A549 (cell line): ENCODE results near the gene MMUT. TPM values are rescaled to one million over a fixed set of nuclear protein-coding genes. Genes with fewer than 3 reads are reported as not detected.
"Not testable (repeated sequence)": the region's sequence is repeated elsewhere in the genome, so short reads cannot be mapped to it uniquely, and the experiment has no call there.

Source experiments
- ATAC-seq, 2 experiments: fragments of 200-7000 bp in 1 of 2; fragments of >200 bp in 1 of 2; cut with Nextera tagmentation in 1 of 2; cut with Tn5 transposase in 1 of 2; 3 replicates each; pipeline versions ENCODE4 v1.8.0 to v1.9.1; 2018 to 2020; ENCODE audit warnings: mild to moderate bottlenecking in 1 of 2, moderate library complexity in 1 of 2
- CTCF ChIA-PET: fragments of 300-600 bp; sonication (Branson Sonifier 250); formaldehyde crosslinking; extraction: SDS; loops from one replicate; lab custom pipeline; 2021; ENCODE audit warnings: antibody characterized with exemption, inconsistent platforms; lab: Yijun Ruan, JAX
- POLR2A ChIA-PET: fragments of 350-600 bp; formaldehyde crosslinking; extraction: SDS; loops from one replicate; lab custom pipeline; 2021; ENCODE audit warnings: antibody characterized with exemption, inconsistent platforms; lab: Yijun Ruan, JAX
- DNase-seq, 2 experiments: peaks; one replicate each; pipeline versions ENCODE4 v3.0.0 to v3.0.0-alpha.2; 2011 to 2016; ENCODE audit warnings: low read depth in 1 of 2, low spot score in 1 of 2
- FAIRE-seq: peaks from 2 replicates; lab custom pipeline; 2011; peaks lifted over from hg19 to GRCh38; lab: Jason Lieb, UNC
- H3K27ac ChIP-seq, 2 experiments: fragments of >200 bp; sonication (Bioruptor Twin); formaldehyde crosslinking; 3 replicates each; pipeline ENCODE4 v1.5.1; 2016 to 2017
- H3K4me1 ChIP-seq: fragments of >200 bp; sonication (Bioruptor Twin); formaldehyde crosslinking; 3 replicates; pipeline ENCODE4 v1.6.1; 2016
- H3K4me2 ChIP-seq: fragments of >200 bp; sonication (Bioruptor Twin); formaldehyde crosslinking; 3 replicates; pipeline ENCODE4 v1.6.1; 2016
- H3K4me3 ChIP-seq: fragments of >200 bp; sonication (Bioruptor Twin); formaldehyde crosslinking; 3 replicates; pipeline ENCODE4 v1.5.1; 2016
- H3K9me3 ChIP-seq: fragments of >200 bp; sonication (Bioruptor Twin); formaldehyde crosslinking; 3 replicates; pipeline ENCODE4 v1.6.1; 2016
- BCL3 ChIP-seq: fragments of >200 bp; sonication (Bioruptor Twin); formaldehyde crosslinking; IDR thresholded peaks from 3 replicates; pipeline ENCODE4 v1.6.1; 2016
- CHD4 ChIP-seq: fragments of 200-600 bp; sonication (generic); IDR thresholded peaks from 2 replicates; pipeline ENCODE4 v1.6.1; 2016; ENCODE audit warnings: antibody characterized with exemption, mild to moderate bottlenecking, borderline replicate concordance
- EHF ChIP-seq: fragments of 250-450 bp; sonication (Bioruptor Pico); IDR thresholded peaks from 2 replicates; pipeline ENCODE4 v1.5.0; 2020; ENCODE audit warnings: mild to moderate bottlenecking
- ELK1 ChIP-seq: fragments of 150-350 bp; IDR thresholded peaks from 2 replicates; pipeline ENCODE4 v1.6.1; 2014; ENCODE audit warnings: low read depth, mild to moderate bottlenecking, low read length
- ESRRA ChIP-seq: fragments of 150-350 bp; IDR thresholded peaks from 2 replicates; pipeline ENCODE4 v1.6.1; 2014; ENCODE audit warnings: mild to moderate bottlenecking, low read length, borderline replicate concordance
- FOSL2 ChIP-seq, 2 experiments: fragments of 450-650 bp in 1 of 2; fragments of >200 bp in 1 of 2; sonication (Bioruptor Twin) in 1 of 2; formaldehyde crosslinking; IDR thresholded peaks; 2 replicates each; pipeline versions ENCODE4 v1.5.0 to v1.6.1; 2016 to 2020; ENCODE audit warnings: mild to moderate bottlenecking in 1 of 2, moderate library complexity in 1 of 2
- GATA3 ChIP-seq: IDR thresholded peaks from 2 replicates; pipeline ENCODE4 v1.6.1; 2012; ENCODE audit warnings: borderline replicate concordance
- HOXB5 ChIP-seq: fragments of 250-450 bp; sonication (Bioruptor Pico); IDR thresholded peaks from 2 replicates; pipeline ENCODE4 v1.5.0; 2020; ENCODE audit warnings: mild to moderate bottlenecking, moderate library complexity
- JUN ChIP-seq, 2 experiments: fragments of >200 bp; sonication (Bioruptor Twin); formaldehyde crosslinking; IDR thresholded peaks; 2 replicates in 1 of 2; 3 replicates in 1 of 2; pipeline ENCODE4 v1.6.1; 2016 to 2017
- KDM1A ChIP-seq: fragments of 200-600 bp; sonication (generic); IDR thresholded peaks from 2 replicates; pipeline ENCODE4 v1.6.1; 2016; ENCODE audit warnings: low read depth, mild to moderate bottlenecking
- MAFK ChIP-seq: fragments of 450-650 bp; IDR thresholded peaks from 2 replicates; pipeline ENCODE4 v1.6.1; 2014; ENCODE audit not compliant: partially characterized antibody
- MAZ ChIP-seq: fragments of 150-350 bp; IDR thresholded peaks from 2 replicates; pipeline ENCODE4 v1.6.1; 2014; ENCODE audit warnings: antibody characterized with exemption, low read depth, low read length, borderline replicate concordance
- MYC ChIP-seq: IDR thresholded peaks from 2 replicates; pipeline ENCODE4 v1.6.1; 2012; ENCODE audit warnings: mild to moderate bottlenecking, inconsistent platforms, low read length, improper control_type of control experiment, borderline replicate concordance
- RNF2 ChIP-seq: fragments of 200-600 bp; sonication (generic); IDR thresholded peaks from 2 replicates; pipeline ENCODE4 v1.6.1; 2016; ENCODE audit warnings: low read depth, mild to moderate bottlenecking, antibody characterized with exemption, moderate library complexity, borderline replicate concordance
- TFCP2L1 ChIP-seq: fragments of 250-450 bp; sonication (Bioruptor Pico); IDR thresholded peaks from 2 replicates; pipeline ENCODE4 v1.5.0; 2021; ENCODE audit warnings: mild to moderate bottlenecking
- WGBS: methylation state at CpG from one replicate; pipeline ENCODE4 v1.1.6; 2017; ENCODE audit errors: missing lambda C conversion rate; 5-methylcytosine and 5-hydroxymethylcytosine counted together
- polyA plus RNA-seq, 4 experiments: library from polyadenylated mRNA; depleted of rRNA in 3 of 4; stranded (reverse); fragments of >200 nt; fragmentation: RNase III in 1 of 4; extraction: RNeasy Plus Mini Kit Qiagen cat#74134 plus additional on column Dnase treatment in 1 of 4; gene quantifications; 2 replicates in 3 of 4; 3 replicates in 1 of 4; pipeline ENCODE4 v1.2.3, GENCODE V29; 2011 to 2017
- TF ChIP-seq, protein P1 (sequence below): IDR thresholded peaks from 2 replicates; pipeline ENCODE4 v1.6.1; 2012
- TF ChIP-seq, protein P2 (sequence below): fragments of 450-650 bp; IDR thresholded peaks from 2 replicates; pipeline ENCODE4 v1.6.1; 2014; ENCODE audit warnings: antibody characterized with exemption

Gene MMUT
- polyA plus RNA-seq, 2 of the 4 experiments (the other 2 are of a cell fraction): 6.6 to 14.3 TPM

DNA sequence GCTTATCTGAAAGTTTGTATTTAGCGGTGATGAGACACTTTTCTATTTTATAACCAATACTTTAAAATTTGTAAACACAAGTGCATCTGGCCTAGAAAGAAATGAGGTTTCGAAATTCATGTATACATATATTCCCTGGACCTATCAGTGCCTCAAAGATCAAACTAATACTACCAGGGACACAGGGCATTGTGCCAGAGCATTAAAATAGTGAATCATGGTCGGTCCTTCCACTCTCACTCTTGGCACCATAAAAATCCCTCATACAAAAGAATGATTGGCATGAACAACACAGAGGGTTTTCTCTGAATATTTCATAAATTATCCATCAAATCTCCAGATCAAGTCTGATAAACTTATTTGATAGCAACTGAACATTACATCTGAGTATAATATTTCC lies 62.0 kb downstream of the MMUT start:
- whole genome bisulfite sequencing: 22% methylated on average over 3 of the region's 3 CpGs
- POLR2A ChIA-PET: no interaction called here
- no peak for FAIRE-seq
- Histone ChIP-seq H3K9me3 (no peaks in the 10 kb centered on the region), H3K4me2 (no peak overlapping the region), H3K4me1 (no peaks in the 10 kb centered on the region), H3K27ac (no peak overlapping the region), H3K4me3 (no peak overlapping the region)
- no peak for DNase-seq
- CTCF ChIA-PET: no interaction called here
- no peak for TF ChIP-seq MAFK
- TF ChIP-seq CHD4: no peak
- TF ChIP-seq MYC: no peak
- TF ChIP-seq BCL3: no peak
- no peak for TF ChIP-seq FOSL2 (IDR thresholded peaks at IDR 0.05)
- no peak for TF ChIP-seq FOSL2 (CRISPR knock-in tag; IDR thresholded peaks at IDR 0.05)
- TF ChIP-seq GATA3: no peak
- TF ChIP-seq HOXB5 (CRISPR knock-in tag): no peak
- TF ChIP-seq ELK1: no peak
- no peak for TF ChIP-seq ESRRA
- TF ChIP-seq, protein P1, sequence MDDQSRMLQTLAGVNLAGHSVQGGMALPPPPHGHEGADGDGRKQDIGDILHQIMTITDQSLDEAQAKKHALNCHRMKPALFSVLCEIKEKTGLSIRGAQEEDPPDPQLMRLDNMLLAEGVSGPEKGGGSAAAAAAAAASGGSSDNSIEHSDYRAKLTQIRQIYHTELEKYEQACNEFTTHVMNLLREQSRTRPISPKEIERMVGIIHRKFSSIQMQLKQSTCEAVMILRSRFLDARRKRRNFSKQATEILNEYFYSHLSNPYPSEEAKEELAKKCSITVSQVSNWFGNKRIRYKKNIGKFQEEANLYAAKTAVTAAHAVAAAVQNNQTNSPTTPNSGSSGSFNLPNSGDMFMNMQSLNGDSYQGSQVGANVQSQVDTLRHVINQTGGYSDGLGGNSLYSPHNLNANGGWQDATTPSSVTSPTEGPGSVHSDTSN: no peak
- TF ChIP-seq EHF (CRISPR knock-in tag): no peak
- no peak for TF ChIP-seq MAZ
- no peak for ATAC-seq

DNA sequence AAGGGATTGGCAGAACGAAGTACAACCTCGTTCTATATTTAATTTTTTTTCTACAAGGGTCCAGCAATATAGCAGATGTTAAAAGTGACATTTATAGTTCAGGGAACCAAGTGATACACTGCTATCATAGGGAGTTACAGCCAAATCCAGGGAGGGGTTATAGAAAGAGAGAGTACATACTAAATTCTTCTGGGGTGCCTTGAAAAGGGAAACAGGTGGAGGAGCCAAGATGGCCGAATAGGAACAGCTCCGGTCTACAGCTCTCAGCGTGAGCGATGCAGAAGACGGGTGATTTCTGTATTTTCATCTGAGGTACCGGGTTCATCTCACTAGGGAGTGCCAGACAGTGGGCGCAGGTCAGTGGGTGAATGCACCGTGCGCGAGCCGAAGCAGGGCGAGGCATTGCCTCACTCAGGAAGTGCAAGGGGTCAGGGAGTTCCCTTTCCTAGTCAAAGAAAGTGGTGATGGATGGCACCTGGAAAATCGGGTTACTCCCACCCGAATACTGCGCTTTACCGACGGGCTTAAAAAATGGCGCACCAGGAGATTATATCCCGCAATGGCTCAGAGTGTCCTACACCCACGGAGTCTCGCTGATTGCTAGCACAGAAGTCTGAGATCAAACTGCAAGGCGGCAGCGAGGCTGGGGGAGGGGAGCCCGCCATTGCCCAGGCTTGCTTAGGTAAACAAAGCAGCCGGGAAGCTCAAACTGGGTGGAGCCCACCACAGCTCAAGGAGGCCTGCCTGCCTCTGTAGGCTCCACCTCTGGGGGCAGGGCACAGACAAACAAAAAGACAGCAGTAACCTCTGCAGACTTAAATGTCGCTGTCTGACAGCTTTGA lies 76.2 kb downstream of the MMUT start:
- H3K4me2 ChIP-seq, H3K27ac ChIP-seq, CTCF ChIA-PET, H3K4me1 ChIP-seq, FAIRE-seq, ATAC-seq, DNase-seq, H3K4me3 ChIP-seq, POLR2A ChIA-PET, H3K9me3 ChIP-seq: not testable (repeated sequence)
- 75% methylated on average over 20 of the region's 28 CpGs for WGBS

DNA sequence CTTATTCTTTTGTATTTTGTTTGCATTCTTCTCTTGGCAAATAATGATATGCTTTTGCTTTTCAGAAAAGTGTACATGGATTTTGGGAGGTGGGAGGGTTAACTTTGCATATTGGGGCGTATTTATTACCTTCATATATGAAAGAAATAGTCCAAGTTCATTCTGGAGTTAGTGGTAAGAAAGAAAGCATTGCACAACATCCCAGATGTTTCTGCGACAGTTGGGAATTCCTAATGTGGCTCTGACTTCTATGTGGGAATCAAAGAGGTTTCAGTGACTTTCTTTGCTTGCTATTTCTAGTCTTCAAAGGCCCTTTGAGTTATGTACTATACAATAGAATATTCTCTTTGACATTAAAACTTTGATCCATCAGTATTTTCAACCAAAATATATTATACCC lies 78.1 kb downstream of the MMUT start:
- Histone ChIP-seq H3K4me2 (no peak overlapping the region), H3K9me3 (no peaks in the 10 kb centered on the region), H3K27ac (no peak overlapping the region), H3K4me1 (no peaks in the 10 kb centered on the region), H3K4me3 (no peak overlapping the region)
- DNase-seq: no peak
- no peak for ATAC-seq
- ChIA-PET CTCF (no interaction called here), POLR2A (no interaction called here)
- TF ChIP-seq RNF2: no peak
- no peak for TF ChIP-seq JUN (IDR thresholded peaks at IDR 0.05)
- TF ChIP-seq KDM1A: no peak
- TF ChIP-seq TFCP2L1 (CRISPR knock-in tag): no peak
- TF ChIP-seq ELK1: no peak
- TF ChIP-seq ESRRA: no peak
- TF ChIP-seq EHF (CRISPR knock-in tag): no peak
- no peak for TF ChIP-seq GATA3
- TF ChIP-seq, protein P2, sequence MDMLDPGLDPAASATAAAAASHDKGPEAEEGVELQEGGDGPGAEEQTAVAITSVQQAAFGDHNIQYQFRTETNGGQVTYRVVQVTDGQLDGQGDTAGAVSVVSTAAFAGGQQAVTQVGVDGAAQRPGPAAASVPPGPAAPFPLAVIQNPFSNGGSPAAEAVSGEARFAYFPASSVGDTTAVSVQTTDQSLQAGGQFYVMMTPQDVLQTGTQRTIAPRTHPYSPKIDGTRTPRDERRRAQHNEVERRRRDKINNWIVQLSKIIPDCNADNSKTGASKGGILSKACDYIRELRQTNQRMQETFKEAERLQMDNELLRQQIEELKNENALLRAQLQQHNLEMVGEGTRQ: no peak
- no peak for TF ChIP-seq MAZ
- 34% methylated on average over 2 of the region's 2 CpGs for WGBS
- no peak for FAIRE-seq

Other genes starting within 250 kb of the MMUT start
- gene CENPQ, start 117 bp upstream of the MMUT start, polyA plus RNA-seq (2011; rRNA removed): 9.7 and 14.2 TPM in 2 replicates
- 9.7 to 11.4 TPM (median 10.2 TPM) in 3 replicates for gene CENPQ, start 117 bp upstream of the MMUT start, polyA plus RNA-seq (2017; fragmentation: RNase III; extraction: RNeasy Plus Mini Kit Qiagen cat#74134 plus additional on column Dnase treatment)
- not detected in 2 replicates for gene GLYATL3, start 36.7 kb upstream of the MMUT start, polyA plus RNA-seq (2011; rRNA removed)
- not detected in 3 replicates for gene GLYATL3, start 36.7 kb upstream of the MMUT start, polyA plus RNA-seq (2017; fragmentation: RNase III; extraction: RNeasy Plus Mini Kit Qiagen cat#74134 plus additional on column Dnase treatment)
- gene C6orf141, start 87.4 kb upstream of the MMUT start, polyA plus RNA-seq (2011; rRNA removed): 20.5 and 24.9 TPM in 2 replicates
- 29.9 to 34.4 TPM (median 33.2 TPM) in 3 replicates for gene C6orf141, start 87.4 kb upstream of the MMUT start, polyA plus RNA-seq (2017; fragmentation: RNase III; extraction: RNeasy Plus Mini Kit Qiagen cat#74134 plus additional on column Dnase treatment)
- gene RHAG, start 173.6 kb upstream of the MMUT start, polyA plus RNA-seq (2011; rRNA removed): 0.05 and 0.11 TPM in 2 replicates
- gene RHAG, start 173.6 kb upstream of the MMUT start, polyA plus RNA-seq (2017; fragmentation: RNase III; extraction: RNeasy Plus Mini Kit Qiagen cat#74134 plus additional on column Dnase treatment): 0.10 TPM in 1 of 3 replicates, not detected in the others